Neural progenitor cell (in vitro differentiated cells): ENCODE results near the gene SET.

Experiments
- CTCF ChIP-seq: fragments of 200-600 bp; sonication (generic); IDR thresholded peaks from 2 replicates; pipeline ENCODE4 v1.5.1; 2017; ENCODE audit warnings: antibody characterized with exemption, mild to moderate bottlenecking
- EZH2 ChIP-seq: fragments of 200-600 bp; sonication (generic); IDR thresholded peaks from 2 replicates; pipeline ENCODE4 v1.6.1; 2017; ENCODE audit warnings: antibody characterized with exemption, mild to moderate bottlenecking, moderate library complexity

- no peak for TF ChIP-seq CTCF
- no peak for TF ChIP-seq EZH2
Measured at GRCh38 chr9:128689293-128689774, 312 bp downstream of the SET start.
